Ureter (tissue), 1 donor: ENCODE results near the gene CDKN2AIP. TPM values are rescaled to one million over a fixed set of nuclear protein-coding genes. Genes with fewer than 3 reads are reported as not detected.
A peak's percentile ranks its signal among the peaks of the same experiment; 100 is the strongest.

ENCODE experiments used
- DNase-seq: peaks from one replicate; pipeline ENCODE4 v3.0.0-alpha.2; 2020; ENCODE audit warnings: low spot score
- total RNA-seq: library from RNA; stranded (reverse); gene quantifications from one replicate; pipeline ENCODE4 v1.2.4, GENCODE V29; 2023
- donor health status: DM: yes; HTN: yes; CAD: no.

CDKN2AIP gene, protein sequence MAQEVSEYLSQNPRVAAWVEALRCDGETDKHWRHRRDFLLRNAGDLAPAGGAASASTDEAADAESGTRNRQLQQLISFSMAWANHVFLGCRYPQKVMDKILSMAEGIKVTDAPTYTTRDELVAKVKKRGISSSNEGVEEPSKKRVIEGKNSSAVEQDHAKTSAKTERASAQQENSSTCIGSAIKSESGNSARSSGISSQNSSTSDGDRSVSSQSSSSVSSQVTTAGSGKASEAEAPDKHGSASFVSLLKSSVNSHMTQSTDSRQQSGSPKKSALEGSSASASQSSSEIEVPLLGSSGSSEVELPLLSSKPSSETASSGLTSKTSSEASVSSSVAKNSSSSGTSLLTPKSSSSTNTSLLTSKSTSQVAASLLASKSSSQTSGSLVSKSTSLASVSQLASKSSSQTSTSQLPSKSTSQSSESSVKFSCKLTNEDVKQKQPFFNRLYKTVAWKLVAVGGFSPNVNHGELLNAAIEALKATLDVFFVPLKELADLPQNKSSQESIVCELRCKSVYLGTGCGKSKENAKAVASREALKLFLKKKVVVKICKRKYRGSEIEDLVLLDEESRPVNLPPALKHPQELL
- 15.0 TPM for total RNA-seq

DNA sequence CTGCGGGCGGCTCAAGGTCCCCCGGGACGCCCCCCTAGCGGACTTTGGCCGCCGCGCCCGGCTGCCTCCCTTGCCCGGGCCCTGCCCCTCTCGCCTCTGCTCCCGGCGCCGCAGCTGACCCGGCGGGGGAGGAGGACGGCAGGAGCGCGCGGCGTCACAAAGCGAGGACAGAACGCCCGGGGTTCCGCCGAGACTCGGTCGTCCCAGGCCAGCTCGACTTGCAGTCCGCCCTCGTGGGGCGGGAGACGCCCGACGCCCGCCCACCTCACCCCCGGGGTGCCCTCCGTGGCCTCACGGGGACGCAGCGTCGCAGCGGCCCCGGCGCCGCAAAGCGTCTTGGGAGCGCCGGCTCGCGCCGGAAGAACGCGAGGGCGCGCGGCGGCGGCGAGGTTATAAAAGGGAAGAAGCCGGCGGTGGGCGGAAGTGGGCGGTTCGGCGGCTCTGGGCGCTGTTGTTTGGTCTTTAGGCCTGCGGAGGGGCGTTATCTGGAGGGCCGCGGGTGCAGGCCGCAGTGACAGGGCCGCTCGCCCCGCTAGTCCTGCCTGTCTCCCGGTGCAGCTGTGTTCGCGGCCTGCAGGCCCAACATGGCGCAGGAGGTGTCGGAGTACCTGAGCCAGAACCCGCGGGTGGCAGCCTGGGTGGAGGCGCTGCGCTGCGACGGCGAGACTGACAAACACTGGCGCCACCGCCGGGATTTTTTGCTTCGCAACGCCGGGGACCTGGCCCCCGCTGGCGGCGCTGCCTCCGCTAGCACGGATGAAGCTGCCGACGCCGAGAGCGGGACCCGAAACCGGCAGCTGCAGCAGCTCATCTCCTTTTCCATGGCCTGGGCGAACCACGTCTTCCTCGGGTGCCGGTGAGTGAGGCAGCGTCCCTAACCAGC, at the start of gene CDKN2AIP:
Gene CDKN2AIP (plus strand): TSS at position 423 of the 883 bp plus-strand sequence. CDS start 162 bp downstream, at position 585.
- peak; percentile 96 for DNase-seq

DNA sequence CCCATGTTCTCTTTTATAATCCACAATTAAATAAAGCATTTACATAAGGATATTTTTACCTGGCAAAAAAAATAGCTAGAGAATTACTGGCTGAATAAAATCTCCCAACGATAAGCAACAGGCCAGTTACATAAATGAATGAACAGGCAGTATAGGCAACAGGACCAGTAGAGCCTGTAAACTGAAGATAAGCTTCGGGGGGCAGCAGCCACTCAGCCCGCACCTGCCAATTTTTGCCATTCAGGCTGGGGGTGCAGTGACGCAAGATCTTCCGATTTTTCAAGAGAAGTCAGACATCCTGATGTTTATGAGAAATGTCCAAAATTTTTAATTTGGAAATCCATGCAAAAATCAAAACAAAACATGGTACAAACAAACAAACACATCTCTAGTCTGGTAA, 49.0 kb upstream of the CDKN2AIP start:
- no peak for DNase-seq

DNA sequence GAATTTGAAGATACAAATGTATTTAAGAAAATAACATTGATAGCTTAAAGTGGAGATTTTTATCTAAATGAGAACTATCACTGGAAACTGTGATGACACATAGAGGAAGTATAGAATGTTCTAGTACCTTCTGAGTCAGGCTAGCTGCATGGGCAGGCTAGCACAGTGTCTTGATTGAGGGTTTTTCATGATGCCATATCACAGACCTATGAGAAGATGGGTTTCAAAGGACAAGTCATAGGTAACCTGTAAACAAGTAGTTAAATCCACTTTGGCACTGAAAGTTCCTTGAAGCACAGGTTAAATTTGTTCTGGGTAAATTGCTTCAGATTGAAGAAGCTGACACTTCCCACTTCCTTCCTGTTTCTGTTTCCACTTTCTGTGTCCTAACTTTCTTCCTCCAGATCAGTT, 48.2 kb upstream of the CDKN2AIP start:
- no peak for DNase-seq

DNA sequence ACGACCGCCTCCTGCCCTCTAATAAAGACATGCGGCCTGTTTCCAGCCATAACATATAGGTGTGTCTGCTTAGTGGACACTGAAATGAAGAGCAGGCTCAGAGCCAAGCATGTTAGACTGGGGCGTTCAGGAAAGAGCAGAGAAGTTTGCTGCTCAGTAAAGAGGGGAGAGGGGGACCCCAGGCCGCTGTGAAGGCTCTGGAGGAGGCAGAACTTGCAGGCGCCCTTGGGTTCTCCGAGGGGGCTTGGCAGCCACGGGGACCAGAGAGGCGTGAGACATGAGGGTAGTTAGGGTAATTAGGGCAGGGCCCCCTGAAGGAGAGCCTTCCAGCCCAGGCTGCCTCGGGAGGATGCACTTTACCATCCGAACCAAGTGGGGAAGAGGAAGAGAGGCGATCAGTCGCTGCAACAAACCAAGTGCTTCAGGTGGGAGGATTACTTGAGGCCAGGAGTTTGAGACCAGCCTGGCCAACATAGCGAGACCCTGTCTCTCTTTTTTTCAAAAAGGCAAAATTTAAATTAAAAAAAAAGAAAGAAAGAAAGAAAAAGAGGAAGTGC, 46.6 kb upstream of the CDKN2AIP start:
- no peak for DNase-seq

DNA sequence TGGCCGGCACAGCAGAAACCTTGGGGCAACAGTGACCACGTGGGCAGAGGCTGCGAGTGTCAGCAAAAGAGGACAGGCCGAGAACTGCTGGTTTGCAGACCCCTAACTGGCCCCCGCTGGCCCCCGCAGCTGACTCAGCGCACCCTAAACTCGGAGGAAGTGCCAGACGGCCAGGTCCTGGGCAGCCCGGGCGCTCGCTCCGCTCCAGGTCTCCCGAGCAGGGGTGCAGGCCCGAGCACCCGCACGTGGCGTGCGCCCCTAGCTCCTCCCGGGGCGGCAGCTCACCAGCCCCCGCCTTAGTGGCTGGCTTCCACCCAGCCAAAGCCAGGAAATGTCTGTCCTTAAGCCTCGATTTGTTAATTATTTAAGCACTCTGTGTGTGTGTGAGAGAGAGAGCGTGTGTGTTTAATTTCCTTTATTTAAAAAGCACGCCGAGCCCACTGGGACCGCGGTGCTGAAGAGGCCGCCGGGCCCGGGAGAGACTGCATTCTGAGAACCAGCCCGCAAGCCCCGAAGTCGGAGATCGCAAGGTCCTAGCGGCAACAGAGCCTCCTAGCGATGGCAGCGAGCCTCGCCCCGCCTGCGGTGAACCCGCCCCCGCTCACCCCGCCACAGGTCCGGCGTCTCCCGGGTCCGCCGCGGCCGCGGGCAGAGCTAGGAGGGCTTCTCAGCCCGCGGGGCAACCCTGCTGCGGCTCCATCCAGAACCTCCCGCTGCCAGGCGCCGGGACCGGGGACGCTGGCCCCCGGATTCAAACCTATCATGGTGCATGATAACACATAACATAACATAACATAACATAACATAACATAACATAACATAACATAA, 45.9 kb upstream of the CDKN2AIP start:
- DNase-seq = peak; percentile 66

DNA sequence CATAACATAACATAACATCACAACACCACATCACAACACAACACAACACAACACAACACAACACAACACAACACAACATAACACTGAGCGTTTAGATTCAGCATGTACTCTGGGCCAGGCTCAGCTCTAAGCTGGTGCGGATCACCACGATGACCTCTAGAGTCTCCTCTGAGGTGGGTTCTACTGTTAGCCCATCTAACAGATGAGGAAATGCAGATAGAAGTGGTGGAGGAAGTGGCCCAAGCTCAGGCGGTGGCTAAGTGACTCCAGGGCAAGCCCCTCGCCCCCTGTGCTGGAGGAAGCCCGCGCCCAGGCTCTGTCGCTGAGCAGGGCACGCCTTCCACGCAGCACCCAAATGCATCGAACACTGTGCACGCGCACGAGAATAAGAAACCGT, 45.3 kb upstream of the CDKN2AIP start:
- DNase-seq = no peak

DNA sequence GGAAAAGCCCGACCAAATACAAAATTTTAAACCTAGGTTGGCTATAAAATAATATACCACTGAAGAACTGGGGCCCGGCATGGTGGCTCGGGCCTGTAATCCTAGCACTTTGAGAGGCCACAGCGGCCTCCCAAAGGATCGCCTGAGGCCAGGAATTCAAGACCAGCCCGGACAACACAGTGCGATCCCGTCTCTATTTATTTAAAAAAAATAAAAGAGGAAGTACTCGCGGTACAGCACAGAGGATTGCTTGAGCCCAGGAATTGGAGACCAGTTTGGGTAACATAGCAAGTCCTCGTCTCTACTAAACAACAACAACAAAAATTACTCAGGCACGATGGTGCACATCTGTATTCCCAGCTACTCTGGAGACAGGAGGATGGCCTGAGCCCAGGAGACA, 44.8 kb upstream of the CDKN2AIP start:
- DNase-seq = no peak

DNA sequence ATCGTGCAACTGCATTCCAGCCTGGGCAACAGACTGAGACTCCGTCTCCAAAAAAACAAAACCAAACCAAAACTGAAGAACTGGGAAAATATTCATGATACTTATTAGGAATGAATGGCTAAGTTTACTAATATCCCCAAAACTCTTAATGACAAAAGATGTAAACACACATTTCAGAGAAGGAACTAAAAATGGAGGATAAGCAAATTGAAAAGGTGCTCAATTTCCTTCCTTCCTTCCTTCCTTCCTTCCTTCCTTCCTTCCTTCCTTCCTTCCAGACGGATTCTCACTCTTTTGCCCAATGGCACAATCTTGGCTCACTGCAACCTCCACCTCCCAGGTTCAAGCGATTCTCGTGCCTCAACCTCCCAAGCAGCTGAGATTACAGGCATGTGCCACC, 44.4 kb upstream of the CDKN2AIP start:
- DNase-seq = no peak

DNA sequence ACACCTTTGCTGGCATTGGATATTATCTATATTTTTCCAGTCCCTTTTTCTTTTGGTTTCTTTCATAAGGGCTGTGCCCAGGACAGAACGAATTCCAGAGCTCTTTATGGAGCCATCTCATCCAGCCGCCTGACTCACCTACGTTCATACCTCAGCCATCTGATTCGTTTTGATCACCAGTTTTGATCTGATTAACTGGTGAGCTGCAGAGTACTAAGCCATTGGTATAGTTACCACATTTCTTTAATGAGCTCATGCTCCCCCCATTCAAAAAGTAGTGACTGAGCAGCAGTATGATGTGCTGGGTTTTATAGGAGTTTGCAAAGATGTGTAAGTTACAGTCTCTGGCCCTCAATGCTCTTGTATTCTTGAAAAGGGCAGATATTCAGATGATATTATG, 43.0 kb upstream of the CDKN2AIP start:
- DNase-seq = no peak

DNA sequence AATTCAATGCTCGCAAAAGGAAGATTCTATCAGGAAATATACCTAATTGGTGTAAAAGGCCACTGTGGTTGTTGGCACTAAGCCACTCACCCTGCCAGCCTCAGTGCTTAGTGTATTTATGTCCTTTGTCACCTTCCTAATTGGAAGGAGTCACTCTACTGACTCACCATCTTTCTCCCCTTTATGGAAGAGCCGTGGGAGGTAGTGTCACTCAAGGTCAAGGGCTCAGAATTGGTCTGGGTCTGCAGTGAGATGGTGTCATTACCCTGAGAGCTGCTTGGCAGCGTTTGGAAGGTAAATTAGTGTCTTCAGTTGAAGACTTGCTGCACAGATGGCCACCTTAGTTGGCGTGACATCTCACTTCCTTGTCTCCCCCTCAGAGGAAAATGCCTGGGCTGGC, 41.7 kb upstream of the CDKN2AIP start:
- no peak for DNase-seq

DNA sequence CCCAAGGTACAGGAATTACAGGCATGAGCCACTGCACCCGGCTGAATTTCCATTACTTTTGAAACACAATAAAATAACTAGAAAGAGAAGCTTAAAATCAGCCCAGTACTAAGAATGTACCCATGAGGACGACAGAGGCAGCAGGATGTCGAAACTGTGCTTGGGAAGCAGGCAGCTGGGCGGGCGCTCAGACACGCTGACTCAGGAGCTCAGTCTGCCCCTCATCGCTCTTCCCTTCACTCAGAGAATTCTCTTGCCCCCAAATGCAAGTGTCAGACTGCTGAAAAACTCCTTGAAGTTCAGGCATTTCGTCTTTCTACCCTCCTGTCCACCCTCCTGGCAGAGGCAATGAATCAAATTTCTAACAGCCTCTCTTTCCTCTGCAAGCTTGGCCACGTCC, 41.0 kb upstream of the CDKN2AIP start:
- no peak for DNase-seq

DNA sequence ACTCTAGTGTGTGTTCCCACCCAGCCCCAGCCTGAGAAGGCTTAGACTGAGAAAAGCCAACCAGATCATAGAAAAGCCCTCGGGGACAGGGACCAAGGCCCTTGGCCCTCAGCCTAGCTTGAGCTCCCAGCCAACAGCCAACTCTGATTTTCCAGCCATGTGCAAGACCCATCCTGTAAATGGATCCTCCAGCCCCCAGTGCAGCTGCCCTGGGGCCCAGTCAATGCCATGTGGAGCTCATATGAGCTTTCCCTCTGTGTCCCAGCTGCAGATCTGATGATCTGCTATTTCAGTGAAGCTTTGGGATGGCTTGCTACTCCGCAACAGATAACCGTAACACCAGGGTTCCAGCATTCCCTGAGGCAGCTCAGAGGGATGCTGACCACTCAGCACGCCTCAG, 40.5 kb upstream of the CDKN2AIP start:
- DNase-seq = no peak

DNA sequence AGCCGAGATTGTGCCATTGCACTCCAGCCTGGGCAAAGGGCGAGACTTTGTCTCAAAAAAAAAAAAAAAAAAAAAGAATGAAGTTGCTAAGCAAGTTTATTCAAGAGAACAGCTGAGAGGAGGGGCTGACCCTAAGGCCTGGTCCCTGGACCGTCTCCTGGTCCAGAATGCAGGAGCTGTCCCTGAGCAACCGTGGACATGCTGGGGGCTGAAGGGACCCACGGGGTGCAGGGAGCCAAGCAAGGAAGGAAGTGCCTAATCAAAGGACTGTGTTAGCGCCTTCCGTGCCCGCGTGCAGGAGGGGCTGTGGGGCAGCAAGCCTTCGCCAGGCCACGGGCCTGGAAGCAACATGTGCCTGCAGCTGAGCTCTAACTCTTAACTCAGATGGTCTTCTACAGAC, 39.1 kb upstream of the CDKN2AIP start:
- DNase-seq = no peak

DNA sequence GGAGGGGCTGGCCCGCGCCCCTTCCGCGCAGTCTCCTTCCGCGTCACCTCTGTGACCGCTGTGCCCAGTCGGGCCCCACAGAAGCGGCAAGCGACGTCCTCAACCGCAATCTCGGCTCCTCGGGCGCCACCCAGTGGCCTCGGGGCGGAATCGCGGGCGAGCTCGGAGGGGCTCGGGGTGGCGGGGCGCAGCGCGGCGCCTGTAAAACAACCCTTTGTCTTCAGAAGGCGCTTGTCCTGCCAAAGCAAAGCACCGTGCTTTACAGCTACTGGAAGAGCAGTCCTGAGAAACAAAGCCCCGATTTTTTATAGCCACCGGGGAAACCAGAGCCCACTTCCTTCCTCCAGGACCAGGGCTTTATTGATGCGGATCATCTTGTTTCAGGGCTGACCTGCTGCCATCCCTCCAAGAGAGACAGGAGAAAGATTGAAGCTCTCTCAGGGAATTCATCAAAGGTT, 37.3 kb upstream of the CDKN2AIP start:
- peak; percentile 86 for DNase-seq

DNA sequence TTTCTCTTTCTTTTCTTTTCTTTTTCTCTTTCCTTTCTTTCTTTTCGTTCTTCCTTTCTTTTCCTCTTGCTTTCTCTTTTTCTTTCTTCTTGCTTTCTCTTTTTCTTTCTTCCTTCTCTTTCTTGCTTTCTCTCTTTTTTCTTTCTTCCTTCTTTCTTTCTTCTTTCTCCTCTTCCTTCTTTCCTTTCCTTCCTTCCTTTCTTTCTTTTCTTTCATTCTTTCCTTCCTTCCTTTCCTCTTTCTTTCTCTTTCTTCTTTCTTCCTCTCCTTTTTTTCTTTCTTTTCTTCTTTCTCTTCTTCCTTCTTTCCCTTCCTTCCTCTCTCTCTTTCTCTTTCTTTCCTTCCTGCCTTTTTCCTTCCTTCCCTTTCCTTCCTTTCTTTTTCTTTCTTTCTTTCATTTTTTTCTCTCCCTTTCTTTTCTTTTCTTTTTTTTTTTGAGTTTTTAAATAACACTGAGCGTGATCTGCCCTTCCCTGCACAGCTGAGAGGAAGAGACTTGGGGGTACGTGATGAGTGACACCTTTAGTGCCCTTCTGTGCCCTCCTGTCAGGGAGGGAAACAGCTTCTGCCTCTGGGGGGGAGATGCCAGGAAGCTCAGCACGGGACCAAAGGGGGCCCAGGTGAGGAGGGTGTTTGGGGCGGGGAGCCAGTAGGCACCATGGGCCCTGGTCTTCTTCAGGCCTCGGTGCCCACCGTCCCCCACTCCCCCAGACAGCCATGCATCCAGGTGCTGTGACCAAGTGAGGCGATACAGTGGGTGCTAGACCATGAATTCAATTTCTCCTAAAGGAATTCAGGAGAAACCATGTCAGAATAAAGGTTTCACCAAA, 36.6 kb upstream of the CDKN2AIP start:
- no peak for DNase-seq

DNA sequence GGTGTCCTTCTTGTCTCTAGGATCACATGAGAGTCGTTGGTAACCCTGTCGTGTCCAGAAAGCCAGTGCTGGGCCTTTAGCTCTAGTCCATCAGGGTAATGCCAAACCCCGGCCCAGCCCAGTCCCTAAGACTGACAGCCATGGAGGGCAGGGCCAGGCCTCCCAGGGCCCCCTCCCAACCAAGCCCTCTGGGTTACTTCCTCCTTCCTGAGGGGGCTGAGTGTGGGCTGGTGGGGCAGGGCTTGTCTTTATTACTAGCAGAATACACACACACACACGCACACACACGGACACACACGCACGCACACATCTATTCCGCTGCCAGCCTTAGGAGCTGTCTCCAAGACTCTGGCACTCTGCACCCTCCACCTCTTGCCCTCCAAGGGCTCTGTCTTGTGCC, 35.6 kb upstream of the CDKN2AIP start:
- DNase-seq = peak; percentile 68

DNA sequence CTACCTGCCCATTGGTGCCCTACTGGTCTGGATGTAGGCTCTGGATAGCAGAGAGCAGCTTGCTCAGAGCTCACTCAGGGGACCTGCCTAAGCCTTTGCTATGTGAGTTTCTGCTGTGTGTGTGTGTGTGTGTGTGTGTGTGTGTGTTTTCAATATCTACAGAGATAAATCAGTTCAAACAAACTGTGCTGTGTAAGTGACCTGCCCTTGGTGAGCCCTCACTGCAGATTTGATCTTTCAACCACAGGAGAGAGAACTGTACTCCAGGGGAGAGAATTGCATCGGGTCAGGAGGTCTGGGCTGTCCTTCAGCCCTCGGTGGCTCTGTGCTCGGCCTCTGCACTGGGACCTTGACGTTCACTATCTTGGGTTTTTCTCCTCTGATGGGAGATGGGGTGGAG, 35.0 kb upstream of the CDKN2AIP start:
- no peak for DNase-seq

DNA sequence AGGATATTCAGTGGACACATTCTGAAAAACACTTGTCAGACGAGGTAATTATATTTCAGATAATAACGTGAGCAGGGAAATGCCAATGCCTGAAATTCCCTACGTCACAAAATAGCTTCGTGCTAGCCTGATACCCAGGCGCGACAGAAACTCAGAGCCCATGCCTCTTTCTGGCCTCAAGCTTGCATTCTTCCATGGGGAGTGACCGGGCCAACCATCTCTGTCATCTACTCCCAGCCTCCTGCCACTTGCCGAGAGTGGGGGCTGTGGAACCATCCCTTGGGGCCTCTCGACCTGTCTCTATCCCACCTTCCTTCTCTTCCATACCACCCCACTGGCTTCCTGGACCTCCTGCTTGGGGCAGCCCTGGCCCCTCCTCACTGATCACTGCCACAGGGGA, 34.5 kb upstream of the CDKN2AIP start:
- DNase-seq = no peak

DNA sequence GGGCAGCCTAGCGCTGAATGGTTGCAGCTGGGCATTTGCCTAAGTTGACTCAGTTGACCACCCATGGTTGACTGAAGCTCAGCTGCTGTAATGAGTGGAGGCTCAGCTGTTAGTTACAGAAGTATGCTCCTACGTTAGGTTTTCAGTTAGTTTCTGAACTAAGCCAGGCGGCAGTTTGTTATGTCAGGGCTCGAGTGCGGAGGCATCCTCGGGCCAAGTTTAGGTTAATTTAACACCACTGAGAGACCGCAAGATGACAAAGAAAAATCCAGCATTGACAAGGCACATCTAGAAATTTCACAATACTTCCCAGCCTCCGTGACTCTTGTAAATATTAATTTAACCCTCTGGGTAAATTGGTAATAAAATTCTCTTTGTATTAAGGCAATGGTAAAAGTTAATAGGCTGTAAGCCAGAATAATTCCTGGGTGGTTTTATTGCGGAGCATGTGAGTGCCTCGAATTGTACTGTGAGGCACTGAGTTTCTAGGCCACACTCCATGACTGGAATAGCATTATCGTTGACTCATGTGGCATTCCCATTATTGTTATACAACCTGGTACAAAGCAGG, 33.1 kb upstream of the CDKN2AIP start:
- DNase-seq = no peak

DNA sequence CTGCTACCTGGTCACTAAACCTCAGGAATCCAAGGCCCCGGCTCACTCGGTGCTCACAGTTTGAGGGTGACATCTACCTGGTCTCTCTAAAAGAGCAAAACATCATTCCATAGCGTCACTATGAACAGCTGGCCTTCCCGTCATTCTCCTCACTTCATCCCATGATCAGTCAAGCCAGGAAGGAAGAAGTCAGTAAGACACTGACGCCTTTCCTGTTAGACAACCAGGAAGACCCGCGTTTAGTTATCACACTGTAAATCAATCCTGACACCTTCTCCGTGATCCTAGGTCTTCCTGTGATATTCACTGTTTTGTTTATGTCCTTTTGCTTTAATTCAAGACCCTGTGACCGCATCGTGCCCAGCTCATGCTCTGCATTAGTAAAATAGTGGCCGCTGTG, 31.6 kb upstream of the CDKN2AIP start:
- DNase-seq = no peak
